Stimulated activated CD4-positive, alpha-beta T cell treated with anti-CD3 and anti-CD28 coated beads, TNF-alpha, amount 100 ng/mL, for 48 hours (primary cell): ENCODE data around the gene ATG12.
A peak's percentile ranks its signal among the peaks of the same experiment; 100 is the strongest.
"Not testable (repeated sequence)": the region's sequence is repeated elsewhere in the genome, so short reads cannot be mapped to it uniquely, and the experiment has no call there.

Experiments
- DNase-seq, 3 donors: peaks; one replicate each; pipeline ENCODE4 v3.0.0-alpha.2; 2020; ENCODE audit warnings: low read depth in 3 of 3

The ATG12 gene

DNA sequence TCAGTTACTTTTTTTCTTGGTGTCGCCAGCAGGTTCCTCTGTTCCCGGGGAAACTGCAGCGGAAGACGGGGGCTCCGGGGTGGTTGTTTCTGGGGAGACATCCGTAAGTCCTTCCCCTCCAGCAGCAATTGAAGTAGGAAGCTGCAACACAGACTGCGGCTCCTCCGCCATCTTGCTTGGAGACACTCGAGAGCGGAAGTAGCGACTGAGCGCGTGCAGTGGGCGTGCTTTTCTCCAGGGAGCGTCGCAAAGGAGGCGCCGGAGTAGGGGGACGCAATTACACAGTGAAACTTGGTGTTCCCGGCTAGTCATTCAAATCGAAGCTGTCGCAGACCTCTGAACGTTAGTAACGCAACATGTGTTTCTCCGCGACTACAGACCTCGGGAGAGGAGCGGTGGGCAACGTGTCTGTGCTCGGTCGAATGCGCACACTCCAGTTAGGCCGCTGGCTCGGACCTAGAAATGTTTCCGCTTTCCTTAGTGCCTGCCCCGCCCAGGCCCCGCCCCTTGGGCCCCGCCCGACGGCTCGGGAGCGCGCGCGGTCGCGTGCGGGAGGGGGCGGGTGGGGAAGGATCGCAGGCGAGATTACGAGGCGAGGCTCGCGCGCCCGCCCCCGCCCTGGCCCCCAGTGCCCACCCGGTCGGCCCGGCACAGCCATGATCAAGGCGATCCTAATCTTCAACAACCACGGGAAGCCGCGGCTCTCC lies at the start of gene ATG12, which contains the start of gene AP3S1:
TSS of gene ATG12 (minus strand) at position 184 of the 707 bp plus-strand sequence. CDS start at position 171, 13 bp downstream.
TSS of gene AP3S1 (plus strand) at position 554 of the 707 bp plus-strand sequence. CDS start at position 657, 103 bp downstream.
- peak; percentile 75 to 83 (median 82) for DNase-seq

DNA sequence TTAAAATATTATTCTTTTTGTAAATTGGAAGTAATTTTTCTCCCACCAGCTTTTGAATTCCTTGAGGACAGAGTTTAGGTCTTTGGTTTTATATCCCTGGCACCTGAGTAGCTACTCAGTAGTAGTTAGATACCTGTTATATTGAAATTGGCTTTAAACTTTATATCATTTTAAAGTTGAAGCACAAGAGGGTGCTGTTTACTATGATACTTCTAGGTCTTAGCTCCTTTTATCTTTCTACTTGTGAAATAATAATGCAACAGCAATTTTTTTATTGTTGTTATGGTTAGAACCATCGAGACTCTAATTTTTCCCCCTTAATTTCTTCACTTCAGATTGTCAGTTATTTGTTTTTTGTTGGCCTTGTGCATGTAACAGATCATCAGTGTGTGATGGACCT lies 46.7 kb upstream of the ATG12 start:
- no peak for DNase-seq

DNA sequence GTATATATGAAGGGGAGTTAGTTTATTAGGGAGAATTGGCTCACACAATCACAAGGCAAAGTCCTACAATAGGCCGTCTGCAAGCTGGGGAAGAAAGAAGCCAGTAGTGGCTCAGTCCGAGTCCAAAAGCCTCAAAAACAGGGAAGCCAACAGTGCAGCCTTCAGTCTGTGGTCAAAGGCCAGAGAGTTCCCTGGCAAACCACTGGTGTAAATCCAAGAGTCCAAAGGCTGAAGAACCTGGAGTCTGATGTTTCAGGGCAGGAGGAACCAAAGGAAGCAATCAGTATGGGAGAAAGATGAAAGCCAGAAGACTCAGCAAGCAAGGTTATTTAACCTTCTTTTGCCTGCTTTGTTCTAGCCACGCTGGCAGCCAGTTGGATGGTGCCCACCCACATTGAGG lies 43.8 kb upstream of the ATG12 start:
- DNase-seq = not testable (repeated sequence)

DNA sequence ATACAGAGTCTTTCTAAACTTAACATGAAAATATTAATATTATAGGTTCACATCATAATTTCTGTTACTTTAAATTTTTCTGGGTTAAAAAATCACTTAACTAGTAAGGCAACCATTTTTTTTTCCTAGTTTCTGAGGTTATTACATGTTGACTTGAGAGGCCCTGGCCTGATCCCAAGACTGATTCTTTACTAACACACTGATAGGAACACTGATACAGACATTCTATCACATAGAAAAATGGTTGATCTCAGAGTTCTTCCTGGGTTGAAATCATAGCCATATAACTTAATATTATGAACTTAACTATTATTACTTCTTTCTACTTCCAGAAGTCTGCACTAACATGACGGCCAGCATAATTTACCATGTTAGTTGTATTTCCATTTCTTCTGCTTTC lies 43.3 kb upstream of the ATG12 start:
- no peak for DNase-seq

DNA sequence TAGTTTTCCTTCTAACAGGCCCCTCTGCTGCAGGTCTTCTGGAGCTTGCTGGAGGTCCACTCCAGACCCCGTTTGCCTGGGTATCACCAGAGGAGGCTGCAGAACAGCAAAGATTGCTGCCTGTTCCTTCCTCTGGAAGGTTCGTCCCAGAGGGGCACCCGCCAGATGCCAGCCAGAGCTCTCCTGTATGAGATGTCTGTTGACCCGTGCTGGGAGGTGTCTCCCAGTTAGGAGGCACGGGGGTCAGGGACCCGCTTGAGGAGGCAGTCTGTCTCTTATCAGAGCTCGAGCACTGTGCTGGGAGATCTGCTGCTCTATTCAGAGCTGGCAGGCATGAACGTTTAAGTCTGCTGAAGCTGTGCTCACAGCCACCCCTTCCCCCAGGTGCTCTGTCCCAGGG lies 41.1 kb upstream of the ATG12 start:
- DNase-seq = not testable (repeated sequence)

DNA sequence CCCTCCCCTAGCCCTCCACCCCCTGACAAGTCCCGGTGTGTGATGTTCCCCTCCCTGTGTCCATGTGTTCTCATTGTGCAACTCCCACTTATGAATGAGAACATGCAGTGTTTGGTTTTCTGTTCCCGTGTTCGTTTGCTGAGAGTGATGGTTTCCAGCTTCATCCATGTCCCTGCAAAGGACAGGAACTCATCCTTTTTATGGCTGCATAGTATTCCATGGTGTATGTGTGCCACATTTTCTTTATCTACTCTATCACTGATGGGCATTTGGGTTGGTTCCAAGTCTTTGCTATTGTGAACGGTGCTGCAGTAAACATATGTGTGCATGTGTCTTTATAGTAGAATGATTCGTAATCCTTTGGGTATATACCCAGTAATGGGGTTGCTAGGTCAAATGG lies 36.0 kb upstream of the ATG12 start:
- not testable (repeated sequence) for DNase-seq

DNA sequence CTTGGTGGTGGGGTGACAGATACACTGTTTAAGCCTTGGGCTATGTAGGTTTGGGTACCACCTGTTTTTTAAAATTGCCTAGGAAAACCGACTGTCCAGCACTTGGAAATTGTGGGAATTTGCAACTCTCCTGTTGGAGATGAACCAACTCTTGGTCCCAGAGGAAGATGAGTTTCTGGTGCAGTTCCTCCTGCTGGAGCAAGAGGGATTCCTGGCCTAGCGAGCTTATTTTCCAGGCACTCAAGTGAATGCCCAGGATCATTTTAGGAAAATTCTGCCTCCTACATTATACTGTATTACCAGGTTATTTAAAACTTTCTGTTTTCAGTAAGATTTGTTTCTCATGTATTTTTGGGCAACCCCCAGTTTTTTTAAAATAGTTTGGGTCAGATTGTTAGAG lies 34.1 kb upstream of the ATG12 start:
- no peak for DNase-seq

DNA sequence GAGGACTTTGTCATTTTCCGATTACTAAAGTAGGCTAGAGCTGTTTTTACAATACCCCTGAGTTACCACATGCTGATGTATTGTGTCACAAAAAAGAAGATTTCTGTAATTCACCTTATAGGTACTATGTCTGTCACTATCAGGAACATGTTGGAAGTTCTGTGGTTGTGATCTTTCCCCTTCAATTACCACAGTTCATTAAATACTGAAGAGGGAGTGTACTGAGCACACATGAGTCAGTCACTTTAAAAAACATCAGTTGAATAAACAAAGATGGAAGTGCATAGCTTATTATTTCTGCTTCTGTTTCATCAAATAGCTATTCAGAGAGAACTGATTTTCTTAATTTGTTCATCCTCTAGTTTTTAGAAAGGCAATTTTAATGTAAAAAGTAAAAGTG lies 32.0 kb upstream of the ATG12 start:
- no peak for DNase-seq

DNA sequence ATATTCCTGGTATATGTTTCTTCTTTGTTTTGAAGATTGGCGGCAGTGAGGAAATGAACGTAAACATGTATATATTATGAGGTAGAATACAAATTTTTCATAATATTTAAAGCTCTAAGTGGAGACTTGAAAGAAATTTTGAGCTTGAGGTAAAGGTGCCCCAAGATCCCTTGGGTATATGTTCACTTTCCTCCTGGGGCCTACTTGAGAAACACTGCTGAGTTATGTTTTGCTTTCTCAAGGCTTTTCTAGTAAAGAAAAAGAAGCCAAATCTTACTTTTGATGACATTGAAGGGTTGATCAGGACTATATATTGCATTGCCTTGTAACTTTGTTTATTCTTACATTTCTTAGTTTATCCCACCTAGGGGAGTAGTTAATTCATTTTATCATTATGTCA lies 31.1 kb upstream of the ATG12 start:
- no peak for DNase-seq

DNA sequence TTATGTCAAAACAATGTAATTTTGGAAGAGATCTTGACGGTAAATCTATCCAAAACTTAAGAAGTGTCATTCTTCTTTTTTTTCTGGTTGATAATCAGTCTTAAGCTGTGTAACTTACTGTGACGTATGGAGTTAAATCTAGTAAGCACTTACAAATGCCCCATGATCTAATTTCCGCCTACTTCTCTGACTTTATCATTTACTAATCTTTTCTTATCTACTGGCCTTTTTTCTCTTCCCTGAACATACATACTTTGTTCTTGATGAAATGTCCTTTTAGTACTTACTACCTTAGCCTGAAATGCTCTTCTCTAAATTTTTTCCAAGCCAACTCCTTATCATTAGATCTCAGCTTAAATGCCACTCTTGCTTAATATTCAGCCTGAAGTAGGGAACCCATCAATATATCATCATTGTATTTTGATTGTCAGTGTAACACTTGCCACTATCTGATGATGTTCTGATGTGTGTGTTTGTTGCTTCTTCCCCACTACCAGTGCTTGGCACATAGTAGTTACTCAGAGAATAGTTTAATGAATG lies 28.0 kb upstream of the ATG12 start:
- no peak for DNase-seq

DNA sequence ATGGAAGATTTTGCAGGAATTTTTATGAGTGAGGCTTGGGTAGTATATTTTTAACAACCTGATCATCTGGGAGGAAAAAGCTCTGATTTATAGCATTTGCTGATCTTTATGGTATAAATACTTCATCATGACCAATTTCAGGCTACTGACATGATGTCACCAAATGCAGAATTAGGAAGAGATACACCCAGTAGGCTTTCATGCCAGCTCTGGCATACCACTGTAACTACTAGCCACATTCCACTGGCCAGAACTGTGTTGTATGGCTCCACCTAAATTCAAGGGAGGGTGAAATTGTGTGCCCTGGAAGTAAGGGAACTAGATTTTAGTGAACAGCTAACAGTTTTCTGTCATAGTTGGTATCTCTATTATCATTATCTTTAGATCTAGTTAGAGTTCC lies 18.0 kb upstream of the ATG12 start:
- DNase-seq = no peak

DNA sequence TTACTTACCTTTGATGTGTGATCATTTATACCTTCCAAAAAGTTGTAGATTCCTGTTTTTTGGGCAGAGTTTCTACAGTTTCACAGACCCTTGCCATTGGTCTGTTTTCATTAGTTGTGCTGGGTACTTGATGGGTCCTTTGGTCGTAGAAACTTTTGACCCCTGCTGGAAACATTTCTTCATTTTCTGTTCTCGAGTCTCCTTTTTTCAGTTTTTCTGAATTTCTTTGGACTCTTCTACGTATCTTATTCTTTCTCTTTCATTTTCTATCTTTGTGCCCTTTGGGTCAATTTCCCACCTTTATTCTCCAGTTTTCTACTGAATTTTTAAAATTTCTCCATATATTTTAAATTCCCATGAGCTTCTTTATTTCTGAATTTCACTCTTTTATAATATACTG lies 17.0 kb upstream of the ATG12 start:
- DNase-seq = no peak

DNA sequence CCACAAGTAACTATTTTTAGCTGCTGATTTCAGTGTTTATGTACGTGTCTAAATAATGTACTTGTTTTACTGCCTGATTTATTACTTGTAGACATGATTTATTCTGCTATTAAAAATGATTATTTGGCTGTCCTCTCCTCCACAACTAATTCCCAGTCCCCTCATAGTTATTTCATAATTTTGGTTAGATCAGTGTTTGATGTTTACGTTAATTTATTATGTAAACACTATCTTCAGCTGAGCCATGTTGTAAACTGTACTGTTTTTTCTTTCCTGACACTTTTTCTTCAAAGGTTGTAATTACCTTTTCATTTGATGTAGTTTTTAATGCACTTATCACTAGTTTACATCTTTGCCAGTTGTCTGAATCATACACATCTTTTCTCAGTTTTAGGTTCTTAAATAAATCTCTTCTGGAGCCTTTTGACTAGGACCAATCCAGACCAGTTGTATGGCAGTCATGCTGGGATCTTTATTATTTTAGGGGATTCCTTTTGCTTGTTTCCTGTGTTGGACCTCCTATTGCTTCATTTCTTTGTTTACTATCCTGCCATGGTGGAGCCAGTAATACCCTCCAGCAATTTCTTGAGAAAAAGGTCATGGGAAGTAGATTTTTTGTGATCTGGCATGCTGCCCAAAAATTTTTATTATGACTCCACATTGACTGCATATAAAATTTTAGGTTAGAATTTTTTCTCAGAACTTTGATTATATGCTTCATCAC lies 16.4 kb upstream of the ATG12 start:
- no peak for DNase-seq

DNA sequence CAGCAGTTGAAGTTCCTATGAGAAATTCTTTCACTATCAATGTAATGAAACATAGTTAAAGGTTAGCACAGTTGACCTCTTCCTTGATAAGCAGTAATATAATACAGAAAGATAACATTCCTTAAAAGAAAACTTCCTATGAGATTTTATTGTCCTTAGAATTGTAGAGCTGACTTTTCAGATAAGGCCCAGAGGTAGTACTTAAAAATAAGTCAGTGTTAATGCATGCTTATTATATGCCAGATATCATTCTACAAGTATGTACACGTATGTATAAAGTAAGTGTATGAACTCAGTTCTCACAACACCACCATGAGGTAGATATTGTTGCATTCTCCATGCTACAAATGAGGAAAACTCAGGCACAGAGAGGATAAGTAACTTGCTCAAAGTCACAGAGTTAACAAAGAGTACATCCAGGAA lies 15.7 kb upstream of the ATG12 start:
- no peak for DNase-seq

DNA sequence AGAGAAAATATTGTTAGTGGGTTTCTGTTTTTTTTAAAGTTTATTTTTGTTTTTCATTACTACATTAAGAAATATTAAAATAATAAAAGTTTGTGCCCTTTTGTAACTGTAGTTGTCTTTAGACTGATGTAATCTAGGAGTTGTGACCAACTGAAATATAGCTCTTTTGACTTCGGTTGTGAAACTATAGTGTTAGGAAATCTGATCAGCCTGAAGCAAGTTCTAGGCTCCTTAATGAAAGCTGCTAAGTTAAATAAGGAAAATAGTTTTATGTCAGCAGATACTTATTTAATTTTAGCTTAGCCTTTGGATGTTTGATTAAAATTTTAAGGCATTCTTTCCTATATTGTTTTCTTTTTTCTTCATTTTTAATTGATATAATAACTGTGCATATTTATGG lies 14.6 kb upstream of the ATG12 start:
- no peak for DNase-seq

DNA sequence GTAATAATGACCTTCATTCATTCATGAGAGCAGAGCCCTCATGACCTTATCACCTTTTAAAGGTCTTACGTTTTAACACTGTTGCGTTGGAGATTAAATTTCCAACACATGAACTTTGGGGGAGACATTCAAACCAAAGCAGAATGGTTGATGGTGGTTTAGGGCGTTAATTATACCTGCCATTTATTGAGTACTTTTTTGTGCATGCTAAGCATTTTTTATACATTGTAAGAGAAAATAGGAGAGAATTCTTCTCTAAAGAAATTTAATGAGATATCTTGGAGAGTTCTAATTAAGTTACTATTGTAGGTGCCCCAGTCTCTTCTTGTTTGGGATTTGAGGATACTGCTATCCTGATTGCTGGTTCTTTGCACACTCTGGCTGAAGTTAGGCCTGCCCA lies 12.8 kb upstream of the ATG12 start:
- DNase-seq = no peak

DNA sequence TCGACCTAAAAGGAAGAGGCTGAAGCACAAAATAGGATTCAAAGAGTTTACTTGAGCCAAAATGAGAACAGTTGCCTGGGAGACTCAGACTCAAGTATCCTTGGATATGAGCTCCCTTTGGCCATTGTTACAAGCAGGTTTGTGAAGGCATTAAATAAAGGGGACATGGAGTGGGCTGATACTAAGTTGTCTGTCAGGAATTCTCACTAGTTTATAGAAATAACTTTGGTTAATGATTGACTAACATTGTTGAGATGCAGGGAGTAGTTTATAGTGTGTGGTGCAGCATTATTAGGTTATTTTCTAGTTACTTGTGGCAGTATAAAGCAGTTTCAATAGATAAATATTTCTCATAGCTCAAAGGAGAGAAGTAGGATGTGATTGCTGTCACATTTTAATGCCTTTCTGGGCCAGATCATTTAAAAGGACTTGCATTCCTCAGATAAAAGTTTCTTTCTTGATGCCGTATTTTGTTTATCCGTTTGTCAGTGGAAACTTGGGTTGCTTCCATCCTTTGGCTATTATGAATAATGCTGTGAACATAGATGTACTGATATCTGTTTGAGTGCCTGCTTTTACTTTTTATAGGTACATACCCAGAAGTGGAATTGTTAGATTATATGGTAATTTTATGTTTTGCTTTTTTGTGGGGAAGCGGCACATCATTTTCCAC lies 9.5 kb upstream of the ATG12 start:
- no peak for DNase-seq

DNA sequence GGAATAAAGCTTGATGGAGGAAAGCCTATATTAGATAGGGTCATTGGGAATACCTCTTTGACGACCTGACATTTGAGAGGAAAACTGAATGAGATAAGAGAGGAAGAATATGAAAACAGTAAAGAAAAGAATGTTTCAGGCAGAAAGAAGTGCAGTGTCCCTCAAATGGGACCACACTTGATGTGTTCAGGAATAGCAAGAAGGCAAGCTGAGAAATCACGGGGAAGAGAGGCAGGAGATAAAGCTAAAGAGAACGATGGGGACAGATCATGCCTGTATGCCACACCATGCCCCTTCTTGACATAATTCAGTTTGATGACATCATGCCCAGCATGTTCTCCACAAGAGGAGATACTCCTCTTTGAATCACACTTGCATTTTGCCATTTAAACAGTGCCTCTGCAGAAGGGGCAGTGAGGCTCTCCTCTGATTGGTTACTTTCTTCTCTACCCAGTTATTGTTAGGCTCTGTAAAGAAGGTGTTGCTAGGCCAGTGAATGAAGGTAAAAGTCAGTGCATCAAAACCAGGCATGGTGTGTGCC lies 8.0 kb upstream of the ATG12 start:
- no peak for DNase-seq

DNA sequence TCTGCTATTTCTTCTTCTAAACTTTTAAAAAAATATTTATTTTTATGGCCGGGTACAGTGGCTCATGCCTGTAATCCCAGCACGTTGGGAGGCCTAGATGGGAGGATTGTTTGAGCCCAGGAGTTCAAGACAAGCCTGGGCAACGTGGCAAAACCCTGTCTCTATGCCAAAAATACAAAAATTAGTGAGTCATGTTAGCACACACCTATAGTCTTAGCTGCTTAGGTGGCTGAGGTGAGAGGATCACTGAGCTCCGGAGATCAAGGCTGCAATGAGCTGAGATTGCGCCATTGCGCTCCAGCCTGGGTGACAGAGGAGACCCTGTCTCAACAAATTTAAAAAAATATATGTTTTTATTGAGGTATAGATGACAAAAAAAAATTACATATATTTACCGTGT lies 5.9 kb upstream of the ATG12 start:
- DNase-seq = no peak

DNA sequence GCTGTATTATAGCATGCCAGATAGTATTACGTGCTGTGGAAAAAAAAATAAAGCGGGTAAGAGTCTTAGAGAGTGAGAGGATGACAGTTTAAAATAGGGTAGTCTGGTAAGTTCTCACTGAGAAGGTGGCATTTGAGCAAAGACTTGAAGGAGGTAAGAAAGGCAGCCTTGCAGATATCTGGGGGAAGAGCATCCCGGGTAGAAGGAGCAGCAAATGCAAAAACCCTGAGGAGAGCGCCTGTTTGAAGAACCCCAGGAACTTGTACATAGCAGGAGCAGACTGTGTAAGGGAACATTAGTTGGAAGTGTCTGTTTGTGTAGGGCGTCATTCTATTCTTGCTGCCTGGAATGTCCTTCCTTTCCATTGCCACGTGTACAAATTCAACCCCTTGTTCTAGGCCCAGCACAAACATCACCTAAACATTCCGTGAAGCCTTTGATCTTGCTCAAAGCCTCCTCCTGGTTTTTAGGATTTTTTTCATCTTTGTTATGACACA lies 3.0 kb upstream of the ATG12 start:
- no peak for DNase-seq

DNA sequence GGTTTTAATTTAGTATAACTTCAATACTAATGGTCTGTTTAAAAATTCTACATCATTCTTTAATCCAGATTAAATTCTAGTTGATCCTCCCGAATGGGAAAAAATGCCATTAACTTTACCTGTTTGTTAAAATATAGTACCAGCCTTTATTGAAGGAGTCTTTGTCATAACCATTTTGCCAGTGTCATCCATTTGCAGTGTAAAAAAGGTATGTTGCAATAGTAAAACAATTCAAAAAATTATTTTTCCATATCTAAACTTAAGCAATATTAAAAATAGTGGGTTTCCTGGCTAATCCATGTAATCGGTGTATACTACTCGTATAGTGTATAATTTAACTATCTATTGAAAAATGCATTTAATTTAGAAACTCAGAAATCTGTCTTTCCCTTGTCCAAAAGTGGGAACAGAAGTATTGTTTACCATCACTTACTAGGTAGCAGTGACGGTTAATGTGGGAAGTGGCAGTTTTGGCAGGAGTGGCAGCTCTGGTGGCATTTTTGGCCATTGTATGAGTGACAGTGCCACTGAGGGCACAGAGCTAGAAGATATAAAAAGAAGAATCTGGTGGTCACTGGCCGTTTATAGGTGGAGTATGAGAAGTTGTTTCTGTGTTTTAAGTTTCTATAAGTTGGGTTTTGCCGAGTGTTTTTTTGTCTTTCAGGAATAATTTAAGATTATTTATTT lies 2.2 kb upstream of the ATG12 start:
- no peak for DNase-seq
